Duodenal mucosa (tissue), 2 donors: Measurements from ENCODE around the gene ARMH1.
A peak's percentile ranks its signal among the peaks of the same experiment; 100 is the strongest.

Experiments
- H3K27ac ChIP-seq: one replicate; pipeline ENCODE4 v1.7.0; 2013; ENCODE audit warnings: low read depth, low read length
- H3K27me3 ChIP-seq, 2 donors: one replicate each; pipeline ENCODE4 v1.7.0; 2013; ENCODE audit warnings: low read length in 2 of 2, control low read depth in 1 of 2; ENCODE audit not compliant: insufficient read depth in 2 of 2, control insufficient read depth in 1 of 2
- H3K36me3 ChIP-seq, 2 donors: one replicate each; pipeline ENCODE4 v1.7.0; 2013; ENCODE audit warnings: low read length in 2 of 2, control low read depth in 1 of 2; ENCODE audit not compliant: insufficient read depth in 2 of 2, control insufficient read depth in 1 of 2
- H3K4me1 ChIP-seq, 2 donors: one replicate each; pipeline ENCODE4 v1.7.0; 2013; ENCODE audit warnings: low read length in 2 of 2, control low read depth in 1 of 2; ENCODE audit not compliant: insufficient read depth in 2 of 2, control insufficient read depth in 1 of 2
- H3K4me3 ChIP-seq, 2 donors: one replicate each; pipeline ENCODE4 v1.7.0; 2013; ENCODE audit warnings: low read length in 2 of 2, low read depth in 1 of 2
- H3K9ac ChIP-seq, 2 donors: one replicate each; pipeline ENCODE4 v1.7.0; 2013; ENCODE audit warnings: low read length in 2 of 2, low read depth in 1 of 2
- H3K9me3 ChIP-seq, 2 donors: one replicate each; pipeline ENCODE4 v1.7.0; 2013; ENCODE audit warnings: low read length in 2 of 2, control low read depth in 1 of 2; ENCODE audit not compliant: control insufficient read depth in 1 of 2

Gene ARMH1

GRCh38 chr1:44674113-44675000 is at the start of gene ARMH1, which contains the start of gene TMEM53:
Gene ARMH1 (plus strand): TSS chr1:44674714. CDS start chr1:44689698, 14,984 bp downstream.
Gene TMEM53 (minus strand): TSS chr1:44674481. CDS start chr1:44674391, 90 bp downstream.
- H3K4me1 ChIP-seq, result peaks cover 43 to 49% of the 10 kb centered on the region in 2 donors

GRCh38 chr1:44625348-44625747 is 49.2 kb upstream of the ARMH1 start:
- no peaks in the 10 kb centered on the region for H3K9me3 ChIP-seq
- H3K27ac ChIP-seq, result no peak overlapping the region
- H3K9ac ChIP-seq, result no peak overlapping the region
- no peaks in the 10 kb centered on the region for H3K27me3 ChIP-seq
- no peak overlapping the region for H3K4me3 ChIP-seq
- H3K36me3 ChIP-seq, result no peaks in the 10 kb centered on the region
- no peaks in the 10 kb centered on the region for H3K4me1 ChIP-seq

More at GRCh38 chr1:44674113-44675000, at the start of gene ARMH1, which contains the start of gene TMEM53:
- peak within 1 kb of the TSS; percentile 83 to 98 for H3K4me3 ChIP-seq
- peak within 1 kb of the TSS; percentile 98 for H3K27ac ChIP-seq
- H3K9me3 ChIP-seq, result no peaks in the 10 kb centered on the region
- H3K27me3 ChIP-seq, result no peaks in the 10 kb centered on the region
- H3K36me3 ChIP-seq, result peaks cover 0 to 2% of the 10 kb centered on the region in 2 donors
- H3K9ac ChIP-seq, result peak within 1 kb of the TSS; percentile 93 to 95

GRCh38 chr1:44628962-44629756 is 45.4 kb upstream of the ARMH1 start:
- H3K4me1 ChIP-seq, result peaks cover 21 to 24% of the 10 kb centered on the region in 2 donors
- no peak overlapping the region for H3K9ac ChIP-seq
- H3K4me3 ChIP-seq, result no peak overlapping the region
- H3K27ac ChIP-seq, result no peak overlapping the region
- H3K27me3 ChIP-seq, result no peaks in the 10 kb centered on the region
- H3K36me3 ChIP-seq, result peaks cover 10 to 11% of the 10 kb centered on the region in 2 donors
- H3K9me3 ChIP-seq, result no peaks in the 10 kb centered on the region

- no peaks in the 10 kb centered on the region for H3K27me3 ChIP-seq
- no peak overlapping the region for H3K4me3 ChIP-seq
- no peaks in the 10 kb centered on the region for H3K9me3 ChIP-seq
- no peak overlapping the region for H3K27ac ChIP-seq
- peaks cover 25 to 28% of the 10 kb centered on the region in 2 donors for H3K4me1 ChIP-seq
- no peak overlapping the region for H3K9ac ChIP-seq
- H3K36me3 ChIP-seq, result peaks cover 14 to 21% of the 10 kb centered on the region in 2 donors
These were observed 44.4 kb upstream of the ARMH1 start for GRCh38 chr1:44630116-44630515.

- Histone ChIP-seq H3K9ac (peak overlapping the region; percentile 67 to 91), H3K9me3 (no peaks in the 10 kb centered on the region), H3K4me1 (peaks cover 25 to 28% of the 10 kb centered on the region in 2 donors), H3K36me3 (peaks cover 22 to 33% of the 10 kb centered on the region in 2 donors), H3K27me3 (no peaks in the 10 kb centered on the region), H3K4me3 (peak overlapping the region; percentile 78 to 82), H3K27ac (peak overlapping the region; percentile 83)
These were observed 43.2 kb upstream of the ARMH1 start for GRCh38 chr1:44631333-44631646.

GRCh38 chr1:44631647-44632539 is 42.6 kb upstream of the ARMH1 start:
- Histone ChIP-seq H3K36me3 (peaks cover 28 to 39% of the 10 kb centered on the region in 2 donors), H3K4me1 (peaks cover 25 to 28% of the 10 kb centered on the region in 2 donors)

GRCh38 chr1:44632598-44632997 is 41.9 kb upstream of the ARMH1 start:
- Histone ChIP-seq H3K36me3 (peaks cover 35 to 46% of the 10 kb centered on the region in 2 donors), H3K27me3 (no peaks in the 10 kb centered on the region), H3K9ac (peak overlapping the region; percentile 75 to 83), H3K27ac (no peak overlapping the region), H3K4me1 (peaks cover 25 to 28% of the 10 kb centered on the region in 2 donors), H3K4me3 (peak overlapping the region; percentile 78 to 82), H3K9me3 (no peaks in the 10 kb centered on the region)

More at GRCh38 chr1:44631647-44632539, 42.6 kb upstream of the ARMH1 start:
- H3K27me3 ChIP-seq, result no peaks in the 10 kb centered on the region
- H3K4me3 ChIP-seq, result peak overlapping the region; percentile 78 to 82
- H3K27ac ChIP-seq, result peak overlapping the region; percentile 83
- peak overlapping the region; percentile 83 to 91 for H3K9ac ChIP-seq
- H3K9me3 ChIP-seq, result no peaks in the 10 kb centered on the region

- H3K27ac ChIP-seq, result no peak overlapping the region
These were observed 39.8 kb upstream of the ARMH1 start for GRCh38 chr1:44634606-44635189.

GRCh38 chr1:44635439-44635838 is 39.1 kb upstream of the ARMH1 start:
- H3K4me3 ChIP-seq, result no peak overlapping the region
- peaks cover 25 to 28% of the 10 kb centered on the region in 2 donors for H3K4me1 ChIP-seq
- no peaks in the 10 kb centered on the region for H3K9me3 ChIP-seq
- H3K9ac ChIP-seq, result no peak overlapping the region
- peaks cover 57 to 74% of the 10 kb centered on the region in 2 donors for H3K36me3 ChIP-seq
- no peak overlapping the region for H3K27ac ChIP-seq
- H3K27me3 ChIP-seq, result no peaks in the 10 kb centered on the region

More at GRCh38 chr1:44634606-44635189, 39.8 kb upstream of the ARMH1 start:
- Histone ChIP-seq H3K4me3 (no peak overlapping the region), H3K4me1 (peaks cover 25 to 28% of the 10 kb centered on the region in 2 donors), H3K27me3 (no peaks in the 10 kb centered on the region), H3K9me3 (no peaks in the 10 kb centered on the region), H3K36me3 (peaks cover 52 to 67% of the 10 kb centered on the region in 2 donors), H3K9ac (peak overlapping the region in 1 of 2 donors; percentile 9)
